Measurements from ENCODE around the gene PRRX1.

The PRRX1 gene

DNA sequence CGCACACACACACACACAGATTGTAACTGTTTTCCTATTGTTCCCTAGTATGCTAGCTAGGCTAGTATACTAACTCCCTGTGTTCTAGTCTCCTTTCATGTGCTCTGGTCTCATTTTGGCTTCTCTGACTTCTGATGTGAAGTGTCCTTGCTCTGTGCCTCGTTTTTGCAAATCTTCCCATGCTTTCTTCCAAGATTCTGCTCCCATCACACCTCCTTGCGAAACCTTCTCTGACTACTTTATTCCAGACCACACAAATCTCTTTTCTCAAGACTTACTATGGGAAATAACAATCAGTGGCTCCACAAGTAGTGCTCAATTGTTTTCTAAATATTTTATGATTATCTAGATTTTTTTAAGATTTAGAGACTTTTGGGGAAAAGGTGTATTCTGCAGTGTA, 10.3 kb downstream of the PRRX1 start:
- no peak for TF ChIP-seq ZNF132 (tag by site-specific recombination; IDR thresholded peaks at IDR 0.05; ENCODE audit: borderline replicate concordance)
- no peak for TF ChIP-seq ZNF248 (tag by site-specific recombination; IDR thresholded peaks at IDR 0.05)
- TF ChIP-seq ZNF394 (tag by site-specific recombination; IDR thresholded peaks at IDR 0.05; ENCODE audit: borderline replicate concordance), result no peak
- TF ChIP-seq, protein P1, sequence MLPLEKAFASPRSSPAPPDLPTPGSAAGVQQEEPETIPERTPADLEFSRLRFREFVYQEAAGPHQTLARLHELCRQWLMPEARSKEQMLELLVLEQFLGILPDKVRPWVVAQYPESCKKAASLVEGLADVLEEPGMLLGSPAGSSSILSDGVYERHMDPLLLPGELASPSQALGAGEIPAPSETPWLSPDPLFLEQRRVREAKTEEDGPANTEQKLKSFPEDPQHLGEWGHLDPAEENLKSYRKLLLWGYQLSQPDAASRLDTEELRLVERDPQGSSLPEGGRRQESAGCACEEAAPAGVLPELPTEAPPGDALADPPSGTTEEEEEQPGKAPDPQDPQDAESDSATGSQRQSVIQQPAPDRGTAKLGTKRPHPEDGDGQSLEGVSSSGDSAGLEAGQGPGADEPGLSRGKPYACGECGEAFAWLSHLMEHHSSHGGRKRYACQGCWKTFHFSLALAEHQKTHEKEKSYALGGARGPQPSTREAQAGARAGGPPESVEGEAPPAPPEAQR (tag by site-specific recombination; IDR thresholded peaks at IDR 0.05), result no peak
- no peak for TF ChIP-seq ZNF777 (tag by site-specific recombination; IDR thresholded peaks at IDR 0.05; ENCODE audit: borderline replicate concordance)
- TF ChIP-seq ZNF426 (tag by site-specific recombination; IDR thresholded peaks at IDR 0.05), result no peak
- no peak for TF ChIP-seq ZIC2 (tag by site-specific recombination; IDR thresholded peaks at IDR 0.05)
- no peak for TF ChIP-seq ZNF19 (tag by site-specific recombination; IDR thresholded peaks at IDR 0.05; ENCODE audit: low read depth)
- TF ChIP-seq, protein P2, sequence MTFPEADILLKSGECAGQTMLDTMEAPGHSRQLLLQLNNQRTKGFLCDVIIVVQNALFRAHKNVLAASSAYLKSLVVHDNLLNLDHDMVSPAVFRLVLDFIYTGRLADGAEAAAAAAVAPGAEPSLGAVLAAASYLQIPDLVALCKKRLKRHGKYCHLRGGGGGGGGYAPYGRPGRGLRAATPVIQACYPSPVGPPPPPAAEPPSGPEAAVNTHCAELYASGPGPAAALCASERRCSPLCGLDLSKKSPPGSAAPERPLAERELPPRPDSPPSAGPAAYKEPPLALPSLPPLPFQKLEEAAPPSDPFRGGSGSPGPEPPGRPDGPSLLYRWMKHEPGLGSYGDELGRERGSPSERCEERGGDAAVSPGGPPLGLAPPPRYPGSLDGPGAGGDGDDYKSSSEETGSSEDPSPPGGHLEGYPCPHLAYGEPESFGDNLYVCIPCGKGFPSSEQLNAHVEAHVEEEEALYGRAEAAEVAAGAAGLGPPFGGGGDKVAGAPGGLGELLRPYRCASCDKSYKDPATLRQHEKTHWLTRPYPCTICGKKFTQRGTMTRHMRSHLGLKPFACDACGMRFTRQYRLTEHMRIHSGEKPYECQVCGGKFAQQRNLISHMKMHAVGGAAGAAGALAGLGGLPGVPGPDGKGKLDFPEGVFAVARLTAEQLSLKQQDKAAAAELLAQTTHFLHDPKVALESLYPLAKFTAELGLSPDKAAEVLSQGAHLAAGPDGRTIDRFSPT (tag by site-specific recombination; IDR thresholded peaks at IDR 0.05), result no peak
- no peak overlapping the region for H3K27ac ChIP-seq (ENCODE audit: extremely low read depth, low read depth, low read length)
- H3K4me1 ChIP-seq (ENCODE audit: control insufficient read depth, insufficient read depth, low read length), result no peaks in the 10 kb centered on the region
- H3K36me3 ChIP-seq (ENCODE audit: control insufficient read depth in 2 of 2, insufficient read depth in 1 of 2, low read length in 2 of 2), result no peaks in the 10 kb centered on the region
- H3K4me3 ChIP-seq (ENCODE audit: low read depth, low read length), result no peak overlapping the region
- POLR2A ChIA-PET, result no interaction called here
- CTCF ChIA-PET, result interaction anchor here (1.0 kb wide), 1 partner anchor 167 kb away, joined by 3 read pairs; no protein-coding TSS in a partner anchor
- no peaks in the 10 kb centered on the region for H3K9me3 ChIP-seq (ENCODE audit: control insufficient read depth, insufficient read depth, low read depth, low read length)

DNA sequence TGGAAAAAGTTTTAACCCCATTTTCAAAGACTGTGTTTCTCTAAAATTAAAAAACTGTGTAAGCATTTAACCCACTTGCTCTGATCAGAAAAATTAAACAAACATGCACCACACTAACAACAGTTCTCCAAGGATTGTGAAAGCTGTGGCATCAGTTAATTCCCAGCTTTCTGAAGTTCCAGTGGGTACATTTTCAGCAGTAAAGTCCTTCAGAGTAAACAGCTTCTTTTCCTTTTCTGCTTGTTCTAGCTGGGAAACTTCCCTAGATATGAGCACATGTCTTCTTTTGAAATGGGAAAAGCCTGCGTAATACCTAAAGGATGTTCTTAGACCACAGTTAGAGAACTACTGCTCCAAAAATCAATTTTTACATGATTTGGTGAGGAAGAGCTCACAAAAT, 11.1 kb downstream of the PRRX1 start:
- H3K4me3 ChIP-seq (ENCODE audit: low read depth, low read length), result no peak overlapping the region
- TF ChIP-seq ZNF423 (tag by site-specific recombination; IDR thresholded peaks at IDR 0.05) (no peak), KLF7 (tag by site-specific recombination; IDR thresholded peaks at IDR 0.05; ENCODE audit: borderline replicate concordance) (no peak), KLF10 (tag by site-specific recombination; IDR thresholded peaks at IDR 0.05) (no peak), ZNF549 (tag by site-specific recombination; IDR thresholded peaks at IDR 0.05) (no peak), PRDM1 (tag by site-specific recombination; IDR thresholded peaks at IDR 0.05) (no peak), ZNF623 (tag by site-specific recombination; IDR thresholded peaks at IDR 0.05) (no peak), ZNF155 (tag by site-specific recombination; IDR thresholded peaks at IDR 0.05) (no peak)
- TF ChIP-seq, protein P3, sequence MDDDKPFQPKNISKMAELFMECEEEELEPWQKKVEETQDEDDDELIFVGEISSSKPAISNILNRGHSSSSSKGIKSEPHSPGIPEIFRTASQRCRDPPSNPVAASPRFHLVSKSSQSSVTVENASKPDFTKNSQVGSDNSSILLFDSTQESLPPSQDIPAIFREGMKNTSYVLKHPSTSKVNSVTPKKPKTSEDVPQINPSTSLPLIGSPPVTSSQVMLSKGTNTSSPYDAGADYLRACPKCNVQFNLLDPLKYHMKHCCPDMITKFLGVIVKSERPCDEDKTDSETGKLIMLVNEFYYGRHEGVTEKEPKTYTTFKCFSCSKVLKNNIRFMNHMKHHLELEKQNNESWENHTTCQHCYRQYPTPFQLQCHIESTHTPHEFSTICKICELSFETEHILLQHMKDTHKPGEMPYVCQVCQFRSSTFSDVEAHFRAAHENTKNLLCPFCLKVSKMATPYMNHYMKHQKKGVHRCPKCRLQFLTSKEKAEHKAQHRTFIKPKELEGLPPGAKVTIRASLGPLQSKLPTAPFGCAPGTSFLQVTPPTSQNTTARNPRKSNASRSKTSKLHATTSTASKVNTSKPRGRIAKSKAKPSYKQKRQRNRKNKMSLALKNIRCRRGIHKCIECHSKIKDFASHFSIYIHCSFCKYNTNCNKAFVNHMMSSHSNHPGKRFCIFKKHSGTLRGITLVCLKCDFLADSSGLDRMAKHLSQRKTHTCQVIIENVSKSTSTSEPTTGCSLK (tag by site-specific recombination; IDR thresholded peaks at IDR 0.05), result no peak
- TF ChIP-seq, protein P4, sequence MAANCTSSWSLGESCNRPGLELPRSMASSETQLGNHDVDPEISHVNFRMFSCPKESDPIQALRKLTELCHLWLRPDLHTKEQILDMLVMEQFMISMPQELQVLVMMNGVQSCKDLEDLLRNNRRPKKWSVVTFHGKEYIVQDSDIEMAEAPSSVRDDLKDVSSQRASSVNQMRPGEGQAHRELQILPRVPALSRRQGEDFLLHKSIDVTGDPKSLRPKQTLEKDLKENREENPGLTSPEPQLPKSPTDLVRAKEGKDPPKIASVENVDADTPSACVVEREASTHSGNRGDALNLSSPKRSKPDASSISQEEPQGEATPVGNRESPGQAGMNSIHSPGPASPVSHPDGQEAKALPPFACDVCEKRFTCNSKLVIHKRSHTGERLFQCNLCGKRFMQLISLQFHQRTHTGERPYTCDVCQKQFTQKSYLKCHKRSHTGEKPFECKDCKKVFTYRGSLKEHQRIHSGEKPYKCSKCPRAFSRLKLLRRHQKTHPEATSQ (tag by site-specific recombination; IDR thresholded peaks at IDR 0.05), result no peak
- H3K9me3 ChIP-seq (ENCODE audit: control insufficient read depth, insufficient read depth, low read depth, low read length), result no peaks in the 10 kb centered on the region
- H3K27ac ChIP-seq (ENCODE audit: extremely low read depth, low read depth, low read length), result no peak overlapping the region
- H3K4me1 ChIP-seq (ENCODE audit: control insufficient read depth, insufficient read depth, low read length), result no peaks in the 10 kb centered on the region
- CTCF ChIA-PET, result interaction anchor here (0.7 to 2.1 kb wide), 3 partner anchors 13 to 15 kb away, joined by 3 to 8 read pairs (median 6); no protein-coding TSS in a partner anchor
- POLR2A ChIA-PET, result no interaction called here
- no peaks in the 10 kb centered on the region for H3K36me3 ChIP-seq (ENCODE audit: control insufficient read depth in 2 of 2, insufficient read depth in 1 of 2, low read length in 2 of 2)
